Testis (tissue), 3 donors: Measurements from ENCODE around the gene FCHSD2. TPM values are rescaled to one million over a fixed set of nuclear protein-coding genes. Genes with fewer than 3 reads are reported as not detected.
"Not testable (repeated sequence)": the region's sequence is repeated elsewhere in the genome, so short reads cannot be mapped to it uniquely, and the experiment has no call there.

Experiments used
- DNase-seq: peaks from one replicate; pipeline ENCODE4 v3.0.0-alpha.2; 2019
- H3K27ac ChIP-seq, 2 donors: fragments of 200-600 bp; sonication (generic); one replicate each; pipeline ENCODE4 v1.5.1; 2019
- H3K27me3 ChIP-seq: fragments of 200-600 bp; sonication (generic); one replicate; pipeline ENCODE4 v1.5.1; 2019
- H3K36me3 ChIP-seq: fragments of 200-600 bp; sonication (generic); one replicate; pipeline ENCODE4 v1.5.1; 2017; ENCODE audit warnings: low read depth; ENCODE audit errors: missing control alignments
- H3K4me1 ChIP-seq: fragments of 200-600 bp; sonication (generic); one replicate; pipeline ENCODE4 v1.5.1; 2019
- H3K4me3 ChIP-seq, 2 donors: fragments of 200-600 bp; sonication (generic); one replicate each; pipeline ENCODE4 v1.5.1; 2017 to 2019
- H3K9me3 ChIP-seq: fragments of 200-600 bp; sonication (generic); one replicate; pipeline ENCODE4 v1.5.1; 2017
- CTCF ChIP-seq, 3 experiments: fragments of 450-650 bp in 2 of 3; fragments of 200-600 bp in 1 of 3; sonication (generic) in 1 of 3; IDR thresholded peaks; one replicate each; pipeline ENCODE4 v1.5.1; 2016 to 2019; ENCODE audit warnings: antibody characterized with exemption in 3 of 3, mild to moderate bottlenecking in 2 of 3, moderate library complexity in 1 of 3
- POLR2A ChIP-seq: fragments of 450-650 bp; IDR thresholded peaks from one replicate; pipeline ENCODE4 v1.6.1; 2017; ENCODE audit warnings: antibody characterized with exemption, mild to moderate bottlenecking, moderate library complexity
- WGBS, 2 donors: methylation state at CpG; one replicate each; pipeline ENCODE4 v1.1.5; 2018; 5-methylcytosine and 5-hydroxymethylcytosine counted together
- intact Hi-C: fragments of 100-400 bp; cut with DNase I; formaldehyde crosslinking; loops from one replicate; pipeline ENCODE4 v1.15.1; 2023; ENCODE audit warnings: low total_unique reads
- polyA plus RNA-seq: library from polyadenylated mRNA; stranded (reverse); fragments of 350-450 nt; fragmentation: Illumina TruSeq; extraction: RNeasy Lipid Tissue Mini Kit (QIAGEN cat#74804); gene quantifications from one replicate; pipeline ENCODE4 v1.2.3, GENCODE V29; 2014; ENCODE audit warnings: low read depth, low replicate concordance; ENCODE audit not compliant: insufficient read depth
- total RNA-seq, 2 donors: library from RNA; depleted of rRNA; stranded (reverse); fragments of >200 nt; gene quantifications; one replicate each; pipeline ENCODE4 v1.2.3, GENCODE V29; 2016

FCHSD2 gene
- total and polyA plus RNA-seq, 3 donors from 2014 or later: 44.0 to 69.6 (median 65.9) TPM

- DNase-seq: peak; percentile 84
- TF ChIP-seq CTCF (IDR thresholded peaks at IDR 0.05) (no peak), POLR2A (no peak)
- intact Hi-C loops: no loop called here
- peak overlapping the region; percentile 80 to 95 for H3K4me3 ChIP-seq
- 0 to 1% methylated on average over 12 to 46 of the region's 47 CpGs for WGBS, 2 donors
- H3K4me1 ChIP-seq: peaks cover 21% of the 10 kb centered on the region
- no peaks in the 10 kb centered on the region for H3K9me3 ChIP-seq
- no peaks in the 10 kb centered on the region for H3K36me3 ChIP-seq
- H3K27me3 ChIP-seq: no peaks in the 10 kb centered on the region
- H3K27ac ChIP-seq: peak overlapping the region; percentile 95 to 97
These were observed 328.3 kb downstream of the FCHSD2 start for GRCh38 chr11:72813740-72814285.

GRCh38 chr11:72812967-72813739, 329.0 kb downstream of the FCHSD2 start:
- DNase-seq: no peak
- H3K9me3 ChIP-seq: no peaks in the 10 kb centered on the region
- 2 to 9% methylated on average over 16 to 24 of the region's 24 CpGs for WGBS, 2 donors
- intact Hi-C loops: no loop called here
- peak overlapping the region; percentile 95 to 97 for H3K27ac ChIP-seq
- no peaks in the 10 kb centered on the region for H3K27me3 ChIP-seq
- peak overlapping the region; percentile 80 to 95 for H3K4me3 ChIP-seq
- peaks cover 21% of the 10 kb centered on the region for H3K4me1 ChIP-seq
- TF ChIP-seq POLR2A (no peak), CTCF (IDR thresholded peaks at IDR 0.05) (peak; percentile 19 to 44 (median 38))
- H3K36me3 ChIP-seq: no peaks in the 10 kb centered on the region

- no peaks in the 10 kb centered on the region for H3K9me3 ChIP-seq
- H3K4me3 ChIP-seq: no peak overlapping the region
- DNase-seq: no peak
- WGBS, 2 donors: 42 to 50% methylated on average over 3 to 4 of the region's 4 CpGs
- H3K36me3 ChIP-seq: no peaks in the 10 kb centered on the region
- H3K4me1 ChIP-seq: peaks cover 21% of the 10 kb centered on the region
- TF ChIP-seq CTCF (IDR thresholded peaks at IDR 0.05) (no peak), POLR2A (no peak)
- intact Hi-C loops: no loop called here
- no peak overlapping the region for H3K27ac ChIP-seq
- no peaks in the 10 kb centered on the region for H3K27me3 ChIP-seq
These were observed 329.5 kb downstream of the FCHSD2 start for GRCh38 chr11:72812604-72812966.

- H3K9me3 ChIP-seq, H3K36me3 ChIP-seq, intact Hi-C loops, H3K27ac ChIP-seq, H3K4me3 ChIP-seq, DNase-seq, H3K27me3 ChIP-seq: not testable (repeated sequence)
- H3K4me1 ChIP-seq: peaks cover 19% of the 10 kb centered on the region
- WGBS, 2 donors: 94% methylated on average over 10 of the region's 10 CpGs
These were observed 330.4 kb downstream of the FCHSD2 start for GRCh38 chr11:72811686-72812085.

GRCh38 chr11:72808331-72808798, 333.8 kb downstream of the FCHSD2 start:
- Histone ChIP-seq H3K27ac (no peak overlapping the region), H3K9me3 (no peaks in the 10 kb centered on the region), H3K4me3 (no peak overlapping the region), H3K27me3 (no peaks in the 10 kb centered on the region), H3K4me1 (peaks cover 4% of the 10 kb centered on the region), H3K36me3 (no peaks in the 10 kb centered on the region)
- WGBS, 2 donors: 83 to 89% methylated on average over 4 of the region's 4 CpGs
- intact Hi-C loops: no loop called here
- no peak for DNase-seq
- no peak for TF ChIP-seq POLR2A
- no peak for TF ChIP-seq CTCF (IDR thresholded peaks at IDR 0.05)
